SK-N-SH (cell line): Measurements from ENCODE around the gene CARD14. TPM values are rescaled to one million over a fixed set of nuclear protein-coding genes. Genes with fewer than 3 reads are reported as not detected.

Experiments used
- CTCF ChIA-PET: fragments of 300-600, 350-600 bp; formaldehyde crosslinking; extraction: SDS; loops from one replicate; lab custom pipeline; 2021; lab: Yijun Ruan, JAX
- POLR2A ChIA-PET: fragments of 350-600 bp; sonication (Branson Sonifier 250); formaldehyde crosslinking; extraction: SDS; loops from one replicate; lab custom pipeline; 2020; ENCODE audit warnings: antibody characterized with exemption, inconsistent platforms; lab: Yijun Ruan, JAX
- DNase-seq: peaks from one replicate; pipeline ENCODE4 v3.0.0; 2012
- H2AFZ ChIP-seq: fragments of 200-600 bp; sonication (generic); 2 replicates; pipeline ENCODE4 v1.8.1; 2016; ENCODE audit warnings: antibody characterized with exemption, mild to moderate bottlenecking, low read depth
- H3F3A ChIP-seq: fragments of 200-600 bp; sonication (generic); replicated peaks from 2 replicates; pipeline ENCODE3; 2016; ENCODE audit warnings: antibody characterized with exemption, mild to moderate bottlenecking; ENCODE audit not compliant: insufficient read depth
- H3K27ac ChIP-seq, 2 experiments: fragments of 200-500 bp in 1 of 2; fragments of 200-600 bp in 1 of 2; sonication (Bioruptor generic) in 1 of 2; sonication (generic), shearing (Covaris generic) in 1 of 2; 2 replicates each; pipeline versions ENCODE4 v1.5.1 to v1.6.1; 2014 to 2016; ENCODE audit warnings: low read depth in 2 of 2, inconsistent platforms in 1 of 2, low read length in 1 of 2, mild to moderate bottlenecking in 1 of 2, mixed read lengths in 1 of 2
- H3K27me3 ChIP-seq: fragments of 200-600 bp; sonication (generic), shearing (Covaris generic); 2 replicates; pipeline ENCODE4 v1.6.1; 2016; ENCODE audit warnings: mixed run types; ENCODE audit not compliant: insufficient read depth
- H3K36me3 ChIP-seq, 2 experiments: fragments of 200-500 bp in 1 of 2; fragments of 200-600 bp in 1 of 2; sonication (Bioruptor generic) in 1 of 2; sonication (generic) in 1 of 2; replicated peaks in 1 of 2; 2 replicates each; pipeline versions ENCODE3 to v1.5.1; 2014 to 2016; ENCODE audit warnings: low read length in 1 of 2, mild to moderate bottlenecking in 1 of 2; ENCODE audit not compliant: insufficient read depth in 2 of 2, control insufficient read depth in 1 of 2
- H3K4me1 ChIP-seq, 2 experiments: fragments of 200-500 bp in 1 of 2; fragments of 200-600 bp in 1 of 2; sonication (Bioruptor generic) in 1 of 2; sonication (generic), shearing (Covaris generic) in 1 of 2; 2 replicates each; pipeline versions ENCODE4 v1.5.1 to v1.6.1; 2014 to 2016; ENCODE audit warnings: low read depth in 1 of 2, low read length in 1 of 2, mixed run types in 1 of 2; ENCODE audit not compliant: insufficient read depth in 2 of 2, control insufficient read depth in 1 of 2
- H3K4me2 ChIP-seq: fragments of 200-600 bp; sonication (generic), shearing (Covaris generic); 2 replicates; pipeline ENCODE4 v1.6.1; 2017; ENCODE audit warnings: mixed run types
- H3K4me3 ChIP-seq, 2 experiments: fragments of 200-500 bp in 1 of 2; fragments of 200-600 bp in 1 of 2; sonication (Bioruptor generic) in 1 of 2; sonication (generic), shearing (Covaris generic) in 1 of 2; 2 replicates each; pipeline versions ENCODE4 v1.5.1 to v1.8.1; 2014 to 2016; ENCODE audit warnings: low read depth in 2 of 2, inconsistent platforms in 1 of 2, low read length in 1 of 2, mild to moderate bottlenecking in 1 of 2, mixed read lengths in 1 of 2, moderate library complexity in 1 of 2
- H3K79me2 ChIP-seq: fragments of 200-600 bp; sonication (generic); 2 replicates; pipeline ENCODE4 v1.8.1; 2017; ENCODE audit warnings: mild to moderate bottlenecking; ENCODE audit not compliant: insufficient read depth
- H3K9ac ChIP-seq: fragments of 200-600 bp; sonication (generic); 2 replicates; pipeline ENCODE4 v1.6.1; 2017; ENCODE audit warnings: mixed run types
- H3K9me2 ChIP-seq: fragments of 200-600 bp; sonication (generic); 2 replicates; pipeline ENCODE4 v1.6.1; 2017; ENCODE audit warnings: mixed run types
- H3K9me3 ChIP-seq: fragments of 200-600 bp; sonication (generic); 2 replicates; pipeline ENCODE4 v1.6.1; 2017; ENCODE audit warnings: mixed run types, mild to moderate bottlenecking, moderate library complexity
- H4K20me1 ChIP-seq: fragments of 200-600 bp; sonication (generic); 2 replicates; pipeline ENCODE4 v1.6.1; 2017; ENCODE audit warnings: mild to moderate bottlenecking, mixed run types; ENCODE audit not compliant: insufficient read depth
- CHD2 ChIP-seq: fragments of 150-350 bp; IDR thresholded peaks from 2 replicates; pipeline ENCODE4 v1.6.1; 2018; ENCODE audit warnings: low read length; ENCODE audit not compliant: partially characterized antibody
- EP300 ChIP-seq, 2 experiments: IDR thresholded peaks; 2 replicates each; pipeline versions ENCODE4 v1.4.0 to v1.6.1; 2012; ENCODE audit warnings: borderline replicate concordance in 1 of 2, low read depth in 1 of 2, low read length in 1 of 2
- EZH2phosphoT487 ChIP-seq: fragments of 200-600 bp; sonication (generic); IDR thresholded peaks from 2 replicates; pipeline ENCODE4 v1.6.1; 2017; ENCODE audit warnings: low read depth, mixed run types, mild to moderate bottlenecking, antibody characterized with exemption, moderate library complexity, borderline replicate concordance
- FOXJ3 ChIP-seq: sonication (generic); formaldehyde crosslinking; IDR thresholded peaks from 2 replicates; pipeline ENCODE4 v1.5.1; 2020; ENCODE audit warnings: mild to moderate bottlenecking, missing genetic modification reagents
- MXI1 ChIP-seq: IDR thresholded peaks from 2 replicates; pipeline ENCODE4 v1.6.1; 2012; ENCODE audit warnings: mild to moderate bottlenecking, low read depth, low read length, improper control_type of control experiment
- RAD21 ChIP-seq: IDR thresholded peaks from 2 replicates; pipeline ENCODE4 v1.6.1; 2012; ENCODE audit warnings: mild to moderate bottlenecking, low read length
- RXRA ChIP-seq: IDR thresholded peaks from 2 replicates; pipeline ENCODE4 v1.4.0; 2012; ENCODE audit warnings: low read depth, mild to moderate bottlenecking, borderline replicate concordance
- SIN3A ChIP-seq: IDR thresholded peaks from 2 replicates; pipeline ENCODE4 v1.6.1; 2012; ENCODE audit warnings: low read depth, mild to moderate bottlenecking, low read length, moderate library complexity, borderline replicate concordance
- SMC3 ChIP-seq: IDR thresholded peaks from 2 replicates; pipeline ENCODE4 v1.6.1; 2012; ENCODE audit warnings: low read depth, low read length, improper control_type of control experiment
- TCF12 ChIP-seq: IDR thresholded peaks from 2 replicates; pipeline ENCODE4 v1.4.0; 2012
- YY1 ChIP-seq: IDR thresholded peaks from 2 replicates; pipeline ENCODE4 v1.4.0; 2012; ENCODE audit warnings: low read depth, mild to moderate bottlenecking
- WGBS: methylation state at CpG from one replicate; pipeline ENCODE4 v1.1.6; 2017; ENCODE audit warnings: low lambda C conversion rate; 5-methylcytosine and 5-hydroxymethylcytosine counted together
- polyA plus RNA-seq, 3 experiments: library from polyadenylated mRNA; depleted of rRNA; stranded (reverse); fragments of >200 nt; gene quantifications; 2 replicates each; pipeline ENCODE4 v1.2.3, GENCODE V29; 2012
- TF ChIP-seq, protein P1 (sequence below): IDR thresholded peaks from 2 replicates; pipeline ENCODE4 v1.6.1; 2012; ENCODE audit warnings: mild to moderate bottlenecking, low read depth, low read length, moderate library complexity
- TF ChIP-seq, protein P2 (sequence below): fragments of 200-600 bp; sonication (generic); IDR thresholded peaks from 2 replicates; pipeline ENCODE4 v1.6.1; 2017; ENCODE audit warnings: antibody characterized with exemption, mild to moderate bottlenecking, moderate library complexity
- TF ChIP-seq, protein P3 (sequence below): fragments of 150-350 bp; IDR thresholded peaks from 2 replicates; pipeline ENCODE4 v1.6.1; 2017; ENCODE audit warnings: antibody characterized with exemption, low read length, low read depth, borderline replicate concordance
- TF ChIP-seq, protein P4 (sequence below): IDR thresholded peaks from 2 replicates; pipeline ENCODE4 v1.4.0; 2012; ENCODE audit warnings: low read depth, borderline replicate concordance
- TF ChIP-seq, protein P5 (sequence below): IDR thresholded peaks from 2 replicates; pipeline ENCODE4 v1.4.0; 2012; ENCODE audit warnings: low read depth, borderline replicate concordance

Gene CARD14
- polyA plus RNA-seq, 1 of the 3 experiments (the other 2 are of a cell fraction): 0.05 TPM

DNA sequence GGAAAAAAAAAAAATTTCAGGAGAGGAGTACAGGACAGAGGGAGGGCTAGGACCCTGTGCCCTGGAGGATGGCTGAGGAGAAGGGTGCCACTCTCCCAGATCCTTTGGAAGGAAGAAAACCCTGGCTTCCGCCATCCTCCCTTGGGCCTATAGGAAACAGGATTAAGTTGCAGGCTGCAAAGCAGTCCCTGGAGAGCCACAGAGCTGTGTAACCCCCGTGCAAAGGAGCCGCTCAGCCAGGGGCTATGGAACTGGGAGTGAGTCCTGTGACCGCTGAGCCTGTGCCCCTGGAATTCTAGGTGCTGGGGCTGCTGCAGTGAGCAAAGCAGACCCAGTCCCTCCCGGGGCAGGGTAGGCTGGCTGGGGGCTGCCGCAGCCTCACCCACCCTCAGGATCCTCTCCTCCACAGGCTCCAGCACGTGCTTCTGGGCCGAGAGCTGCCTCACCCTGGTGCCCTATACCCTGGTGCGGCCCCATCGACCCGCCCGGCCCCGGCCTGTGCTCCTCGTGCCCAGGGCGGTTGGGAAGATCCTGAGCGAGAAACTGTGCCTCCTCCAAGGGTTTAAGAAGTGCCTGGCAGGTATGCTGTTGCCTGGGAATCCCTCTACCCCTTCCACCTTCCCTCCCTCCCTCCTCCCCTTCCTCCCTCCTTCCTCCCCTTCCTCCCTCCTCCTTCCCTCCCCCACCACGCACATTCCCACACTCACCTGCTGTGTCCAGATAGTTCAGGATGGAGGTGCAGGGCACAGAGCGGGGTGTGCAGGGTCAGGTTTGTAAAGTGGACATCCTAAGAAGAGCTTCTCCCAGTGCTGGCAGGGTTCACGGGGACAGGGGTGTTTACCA, 35.0 kb downstream of the CARD14 start:
- no peak overlapping the region for H3K4me2 ChIP-seq
- no peak overlapping the region for H2AFZ ChIP-seq
- H3K27me3 ChIP-seq: no peaks in the 10 kb centered on the region
- TF ChIP-seq SIN3A (no peak), RAD21 (no peak), SMC3 (no peak), TCF12 (no peak)
- 89% methylated on average over 12 of the region's 19 CpGs for WGBS
- H3K79me2 ChIP-seq: no peaks in the 10 kb centered on the region
- DNase-seq: no peak
- ChIA-PET CTCF (interaction anchor here (0.9 to 2.4 kb wide), 4 partner anchors 8 to 122 kb away, joined by 4 to 7 read pairs (median 6); no protein-coding TSS in a partner anchor), POLR2A (interaction anchor here (1.2 kb wide), 1 partner anchor 59 kb away, joined by 3 read pairs; no protein-coding TSS in a partner anchor)
- no peaks in the 10 kb centered on the region for H4K20me1 ChIP-seq
- H3K4me3 ChIP-seq: no peak overlapping the region
- no peak overlapping the region for H3K27ac ChIP-seq
- H3F3A ChIP-seq: no peaks in the 10 kb centered on the region
- no peaks in the 10 kb centered on the region for H3K4me1 ChIP-seq
- H3K9me3 ChIP-seq: no peaks in the 10 kb centered on the region
- H3K36me3 ChIP-seq: peaks cover 0 to 17% of the 10 kb centered on the region in 2 experiments
- no peaks in the 10 kb centered on the region for H3K9me2 ChIP-seq
- no peak overlapping the region for H3K9ac ChIP-seq

DNA sequence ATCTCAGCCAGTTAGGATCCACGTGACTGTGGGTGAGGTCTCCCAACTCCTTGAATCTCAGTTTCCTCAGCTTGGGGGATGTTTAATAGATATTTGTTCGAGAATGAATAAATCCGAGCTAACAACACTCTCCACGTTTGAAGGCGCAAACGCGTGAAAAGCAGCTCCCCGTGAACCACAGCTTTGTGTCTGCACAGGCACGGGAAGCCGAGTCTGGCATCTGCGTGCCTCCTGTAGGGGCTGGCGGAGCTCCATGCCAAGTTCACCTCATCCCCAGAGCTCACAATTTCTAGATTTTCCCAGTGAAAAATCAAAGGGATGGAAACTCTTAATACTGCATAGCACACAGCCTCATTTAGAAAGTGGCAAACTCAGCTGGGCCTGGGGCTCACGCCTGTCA, 36.0 kb downstream of the CARD14 start:
- no peak for TF ChIP-seq MXI1
- TF ChIP-seq, protein P1, sequence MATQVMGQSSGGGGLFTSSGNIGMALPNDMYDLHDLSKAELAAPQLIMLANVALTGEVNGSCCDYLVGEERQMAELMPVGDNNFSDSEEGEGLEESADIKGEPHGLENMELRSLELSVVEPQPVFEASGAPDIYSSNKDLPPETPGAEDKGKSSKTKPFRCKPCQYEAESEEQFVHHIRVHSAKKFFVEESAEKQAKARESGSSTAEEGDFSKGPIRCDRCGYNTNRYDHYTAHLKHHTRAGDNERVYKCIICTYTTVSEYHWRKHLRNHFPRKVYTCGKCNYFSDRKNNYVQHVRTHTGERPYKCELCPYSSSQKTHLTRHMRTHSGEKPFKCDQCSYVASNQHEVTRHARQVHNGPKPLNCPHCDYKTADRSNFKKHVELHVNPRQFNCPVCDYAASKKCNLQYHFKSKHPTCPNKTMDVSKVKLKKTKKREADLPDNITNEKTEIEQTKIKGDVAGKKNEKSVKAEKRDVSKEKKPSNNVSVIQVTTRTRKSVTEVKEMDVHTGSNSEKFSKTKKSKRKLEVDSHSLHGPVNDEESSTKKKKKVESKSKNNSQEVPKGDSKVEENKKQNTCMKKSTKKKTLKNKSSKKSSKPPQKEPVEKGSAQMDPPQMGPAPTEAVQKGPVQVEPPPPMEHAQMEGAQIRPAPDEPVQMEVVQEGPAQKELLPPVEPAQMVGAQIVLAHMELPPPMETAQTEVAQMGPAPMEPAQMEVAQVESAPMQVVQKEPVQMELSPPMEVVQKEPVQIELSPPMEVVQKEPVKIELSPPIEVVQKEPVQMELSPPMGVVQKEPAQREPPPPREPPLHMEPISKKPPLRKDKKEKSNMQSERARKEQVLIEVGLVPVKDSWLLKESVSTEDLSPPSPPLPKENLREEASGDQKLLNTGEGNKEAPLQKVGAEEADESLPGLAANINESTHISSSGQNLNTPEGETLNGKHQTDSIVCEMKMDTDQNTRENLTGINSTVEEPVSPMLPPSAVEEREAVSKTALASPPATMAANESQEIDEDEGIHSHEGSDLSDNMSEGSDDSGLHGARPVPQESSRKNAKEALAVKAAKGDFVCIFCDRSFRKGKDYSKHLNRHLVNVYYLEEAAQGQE: no peak
- no peak for TF ChIP-seq EP300 (IDR thresholded peaks at IDR 0.05; ENCODE audit: borderline replicate concordance in 1 of 2, low read depth in 1 of 2, low read length in 1 of 2)
- TF ChIP-seq SIN3A: no peak
- TF ChIP-seq FOXJ3: no peak
- TF ChIP-seq CHD2: no peak
- TF ChIP-seq EZH2phosphoT487: no peak
- TF ChIP-seq, protein P2, sequence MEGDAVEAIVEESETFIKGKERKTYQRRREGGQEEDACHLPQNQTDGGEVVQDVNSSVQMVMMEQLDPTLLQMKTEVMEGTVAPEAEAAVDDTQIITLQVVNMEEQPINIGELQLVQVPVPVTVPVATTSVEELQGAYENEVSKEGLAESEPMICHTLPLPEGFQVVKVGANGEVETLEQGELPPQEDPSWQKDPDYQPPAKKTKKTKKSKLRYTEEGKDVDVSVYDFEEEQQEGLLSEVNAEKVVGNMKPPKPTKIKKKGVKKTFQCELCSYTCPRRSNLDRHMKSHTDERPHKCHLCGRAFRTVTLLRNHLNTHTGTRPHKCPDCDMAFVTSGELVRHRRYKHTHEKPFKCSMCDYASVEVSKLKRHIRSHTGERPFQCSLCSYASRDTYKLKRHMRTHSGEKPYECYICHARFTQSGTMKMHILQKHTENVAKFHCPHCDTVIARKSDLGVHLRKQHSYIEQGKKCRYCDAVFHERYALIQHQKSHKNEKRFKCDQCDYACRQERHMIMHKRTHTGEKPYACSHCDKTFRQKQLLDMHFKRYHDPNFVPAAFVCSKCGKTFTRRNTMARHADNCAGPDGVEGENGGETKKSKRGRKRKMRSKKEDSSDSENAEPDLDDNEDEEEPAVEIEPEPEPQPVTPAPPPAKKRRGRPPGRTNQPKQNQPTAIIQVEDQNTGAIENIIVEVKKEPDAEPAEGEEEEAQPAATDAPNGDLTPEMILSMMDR: no peak
- TF ChIP-seq, protein P3, sequence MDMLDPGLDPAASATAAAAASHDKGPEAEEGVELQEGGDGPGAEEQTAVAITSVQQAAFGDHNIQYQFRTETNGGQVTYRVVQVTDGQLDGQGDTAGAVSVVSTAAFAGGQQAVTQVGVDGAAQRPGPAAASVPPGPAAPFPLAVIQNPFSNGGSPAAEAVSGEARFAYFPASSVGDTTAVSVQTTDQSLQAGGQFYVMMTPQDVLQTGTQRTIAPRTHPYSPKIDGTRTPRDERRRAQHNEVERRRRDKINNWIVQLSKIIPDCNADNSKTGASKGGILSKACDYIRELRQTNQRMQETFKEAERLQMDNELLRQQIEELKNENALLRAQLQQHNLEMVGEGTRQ: no peak
- TF ChIP-seq RXRA: no peak
- TF ChIP-seq, protein P4, sequence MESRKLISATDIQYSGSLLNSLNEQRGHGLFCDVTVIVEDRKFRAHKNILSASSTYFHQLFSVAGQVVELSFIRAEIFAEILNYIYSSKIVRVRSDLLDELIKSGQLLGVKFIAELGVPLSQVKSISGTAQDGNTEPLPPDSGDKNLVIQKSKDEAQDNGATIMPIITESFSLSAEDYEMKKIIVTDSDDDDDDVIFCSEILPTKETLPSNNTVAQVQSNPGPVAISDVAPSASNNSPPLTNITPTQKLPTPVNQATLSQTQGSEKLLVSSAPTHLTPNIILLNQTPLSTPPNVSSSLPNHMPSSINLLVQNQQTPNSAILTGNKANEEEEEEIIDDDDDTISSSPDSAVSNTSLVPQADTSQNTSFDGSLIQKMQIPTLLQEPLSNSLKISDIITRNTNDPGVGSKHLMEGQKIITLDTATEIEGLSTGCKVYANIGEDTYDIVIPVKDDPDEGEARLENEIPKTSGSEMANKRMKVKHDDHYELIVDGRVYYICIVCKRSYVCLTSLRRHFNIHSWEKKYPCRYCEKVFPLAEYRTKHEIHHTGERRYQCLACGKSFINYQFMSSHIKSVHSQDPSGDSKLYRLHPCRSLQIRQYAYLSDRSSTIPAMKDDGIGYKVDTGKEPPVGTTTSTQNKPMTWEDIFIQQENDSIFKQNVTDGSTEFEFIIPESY: no peak
- TF ChIP-seq YY1: no peak
- TF ChIP-seq, protein P5, sequence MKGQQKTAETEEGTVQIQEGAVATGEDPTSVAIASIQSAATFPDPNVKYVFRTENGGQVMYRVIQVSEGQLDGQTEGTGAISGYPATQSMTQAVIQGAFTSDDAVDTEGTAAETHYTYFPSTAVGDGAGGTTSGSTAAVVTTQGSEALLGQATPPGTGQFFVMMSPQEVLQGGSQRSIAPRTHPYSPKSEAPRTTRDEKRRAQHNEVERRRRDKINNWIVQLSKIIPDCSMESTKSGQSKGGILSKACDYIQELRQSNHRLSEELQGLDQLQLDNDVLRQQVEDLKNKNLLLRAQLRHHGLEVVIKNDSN: no peak
- no peak overlapping the region for H2AFZ ChIP-seq
- H3K27me3 ChIP-seq: no peaks in the 10 kb centered on the region
- H3K36me3 ChIP-seq: peaks cover 4 to 27% of the 10 kb centered on the region in 2 experiments
- DNase-seq: no peak
- no peak overlapping the region for H3K27ac ChIP-seq
- POLR2A ChIA-PET: no interaction called here
- no peaks in the 10 kb centered on the region for H4K20me1 ChIP-seq
- H3K4me1 ChIP-seq: no peaks in the 10 kb centered on the region
- no peaks in the 10 kb centered on the region for H3K9me3 ChIP-seq
- 93% methylated on average over 13 of the region's 13 CpGs for WGBS
- H3K9me2 ChIP-seq: no peaks in the 10 kb centered on the region
- H3K4me3 ChIP-seq: no peak overlapping the region
- no peaks in the 10 kb centered on the region for H3K79me2 ChIP-seq
- H3K9ac ChIP-seq: no peak overlapping the region
- CTCF ChIA-PET: interaction anchor here (0.9 to 2.1 kb wide), 4 partner anchors 9 to 123 kb away, joined by 3 to 7 read pairs (median 4); no protein-coding TSS in a partner anchor
- no peak overlapping the region for H3K4me2 ChIP-seq
- no peaks in the 10 kb centered on the region for H3F3A ChIP-seq
